K562 (cell line): Measurements from ENCODE around the gene PLEKHA6. TPM values are rescaled to one million over a fixed set of nuclear protein-coding genes. Genes with fewer than 3 reads are reported as not detected.

ENCODE experiments used
- BACH1 ChIP-seq: fragments of 200-800 bp; sonication (Bioruptor generic); IDR thresholded peaks from 2 replicates; pipeline ENCODE4 v1.6.1; 2016; ENCODE audit warnings: missing genetic modification characterization, missing compliant biosample characterization
- MAZ ChIP-seq, 2 experiments: fragments of 450-650 bp in 1 of 2; sonication (generic) in 1 of 2; formaldehyde crosslinking; IDR thresholded peaks in 1 of 2; conservative IDR thresholded peaks in 1 of 2; 2 replicates each; pipeline versions ENCODE4 v1.4.0 to v1.5.0; 2020; ENCODE audit warnings: mild to moderate bottlenecking in 1 of 2, missing genetic modification reagents in 1 of 2
- MECOM ChIP-seq: fragments of 250-450 bp; sonication (Bioruptor Pico); IDR thresholded peaks from 2 replicates; pipeline ENCODE4 v1.8.0; 2022; ENCODE audit warnings: inconsistent platforms
- NCOA4 ChIP-seq: fragments of 450-650 bp; IDR thresholded peaks from 2 replicates; pipeline ENCODE4 v1.6.1; 2018; ENCODE audit warnings: mild to moderate bottlenecking; ENCODE audit not compliant: partially characterized antibody
- POLR2AphosphoS5 ChIP-seq: IDR thresholded peaks from 2 replicates; pipeline ENCODE4 v1.6.1; 2011; ENCODE audit warnings: mild to moderate bottlenecking, low read depth, low read length, moderate library complexity; ENCODE audit not compliant: control insufficient read depth, insufficient read depth
- RUNX1 ChIP-seq: sonication (generic); IDR thresholded peaks from 2 replicates; pipeline ENCODE4 v1.6.1; 2016; ENCODE audit warnings: antibody characterized with exemption, low read depth
- SP2 ChIP-seq: IDR thresholded peaks from 2 replicates; pipeline ENCODE4 v1.6.1; 2011; ENCODE audit warnings: mild to moderate bottlenecking, low read depth, low read length, moderate library complexity; ENCODE audit not compliant: poor library complexity, severe bottlenecking; ENCODE audit errors: extremely low read depth
- ZNF217 ChIP-seq: sonication (generic); formaldehyde crosslinking; IDR thresholded peaks from 2 replicates; pipeline ENCODE4 v1.8.0; 2022; ENCODE audit warnings: mild to moderate bottlenecking, missing genetic modification reagents
- ZNF444 ChIP-seq: fragments of 250-450 bp; sonication (Bioruptor Pico); IDR thresholded peaks from 2 replicates; pipeline ENCODE4 v1.4.0; 2020; ENCODE audit warnings: mild to moderate bottlenecking, moderate library complexity
- ZNF76 ChIP-seq: fragments of 250-450 bp; sonication (Bioruptor Pico); IDR thresholded peaks from 2 replicates; pipeline ENCODE4 v1.4.0; 2020; ENCODE audit warnings: mild to moderate bottlenecking, moderate library complexity, borderline replicate concordance
- polyA plus RNA-seq, 8 experiments: library from polyadenylated mRNA; depleted of rRNA in 4 of 8; stranded (reverse) in 5 of 8; unstranded in 3 of 8; fragments of >200 nt; fragmentation: Nextera tagmentation in 2 of 8; fragmentation: Illumina TruSeq in 1 of 8; extraction: Ambion mirVana in 2 of 8; extraction: Trizol in 1 of 8; gene quantifications; 2 replicates each; pipeline versions ENCODE4 v1.2.1 to v1.2.3, GENCODE V29; 2011 to 2014; ENCODE audit warnings: inconsistent platforms in 1 of 8, missing spikeins in 1 of 8
- total RNA-seq, 7 experiments: library from RNA; depleted of rRNA in 6 of 7; stranded (reverse); fragments of >200 nt in 6 of 7; fragmentation: Illumina TruSeq in 2 of 7; extraction: Trizol in 2 of 7; gene quantifications; 2 replicates each; pipeline versions ENCODE4 v1.2.1 to v1.2.3, GENCODE V29; 2011 to 2021; ENCODE audit warnings: low replicate concordance in 1 of 7
- TF ChIP-seq, protein P1 (sequence below): fragments of 450-650 bp; formaldehyde crosslinking; IDR thresholded peaks from 2 replicates; pipeline ENCODE4 v1.4.0; 2020; ENCODE audit warnings: mild to moderate bottlenecking, moderate library complexity
- TF ChIP-seq, protein P2 (sequence below): sonication (generic); IDR thresholded peaks from 2 replicates; pipeline ENCODE4 v1.6.1; 2016
- TF ChIP-seq, protein P3 (sequence below): fragments of 450-650 bp; conservative IDR thresholded peaks from 2 replicates; pipeline ENCODE4 v1.6.1; 2016; ENCODE audit warnings: missing genetic modification characterization, low read depth, mild to moderate bottlenecking, missing compliant biosample characterization, moderate library complexity
- TF ChIP-seq, protein P4 (sequence below): fragments of 450-650 bp; IDR thresholded peaks from 2 replicates; pipeline ENCODE4 v1.6.1; 2018; ENCODE audit warnings: mild to moderate bottlenecking, low read depth; ENCODE audit not compliant: partially characterized antibody
- TF ChIP-seq, protein P5 (sequence below), 2 experiments: fragments of 200-800 bp in 1 of 2; sonication (Bioruptor generic) in 1 of 2; sonication (generic) in 1 of 2; formaldehyde crosslinking in 1 of 2; IDR thresholded peaks in 1 of 2; conservative IDR thresholded peaks in 1 of 2; 2 replicates each; pipeline versions ENCODE4 v1.5.0 to v1.6.1; 2016 to 2020; ENCODE audit warnings: missing compliant biosample characterization in 1 of 2, missing genetic modification characterization in 1 of 2, missing genetic modification reagents in 1 of 2
- TF ChIP-seq, protein P6 (sequence below): fragments of 450-650 bp; IDR thresholded peaks from 2 replicates; pipeline ENCODE4 v1.6.1; 2017; ENCODE audit warnings: antibody characterized with exemption, mild to moderate bottlenecking

Gene PLEKHA6
- total and polyA plus RNA-seq, 9 of the 15 experiments (the other 6 are each of a cell fraction or from before 2014, with no cell fraction given), result under 0.01 to 0.33 (median 0.01) TPM; not detected in 4

DNA sequence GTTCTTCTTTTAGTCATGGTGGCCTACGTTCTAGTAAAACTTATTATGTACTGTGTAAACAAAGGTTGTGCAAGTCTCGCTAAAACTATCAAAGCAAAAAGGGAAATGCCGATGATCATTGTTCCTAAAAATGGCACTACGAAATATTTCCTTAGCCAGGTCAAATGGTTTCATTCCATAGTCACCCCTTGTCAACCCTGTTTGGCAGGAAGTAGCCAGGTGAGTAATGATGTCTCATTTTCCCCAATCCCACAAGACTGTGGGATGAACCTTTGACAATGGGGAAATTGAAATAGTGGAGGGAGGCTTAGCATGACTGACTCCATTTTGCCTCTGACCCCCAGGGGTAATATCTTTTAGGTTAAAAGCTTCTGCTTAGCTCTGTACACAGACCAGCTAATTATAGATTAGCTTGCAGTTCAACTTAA lies 188.0 kb downstream of the PLEKHA6 start (continued):
- TF ChIP-seq MAZ (CRISPR knock-in tag; conservative IDR thresholded peaks at IDR 0.05 in 1 of 2, IDR thresholded peaks at IDR 0.05 in 1 of 2) (peak in 1 of 2 experiments; percentile 88; a peak in 2 of 4 replicates), ZNF444 (peak; percentile 91), RUNX1 (no peak), MECOM (CRISPR knock-in tag) (no peak), POLR2AphosphoS5 (no peak), ZNF217 (CRISPR knock-in tag) (no peak), BACH1 (tag) (peak; percentile 43; the same call in 1 of the 2 replicates), ZNF76 (CRISPR knock-in tag) (peak; percentile 92), SP2 (no peak), NCOA4 (no peak)
- TF ChIP-seq, protein P1, sequence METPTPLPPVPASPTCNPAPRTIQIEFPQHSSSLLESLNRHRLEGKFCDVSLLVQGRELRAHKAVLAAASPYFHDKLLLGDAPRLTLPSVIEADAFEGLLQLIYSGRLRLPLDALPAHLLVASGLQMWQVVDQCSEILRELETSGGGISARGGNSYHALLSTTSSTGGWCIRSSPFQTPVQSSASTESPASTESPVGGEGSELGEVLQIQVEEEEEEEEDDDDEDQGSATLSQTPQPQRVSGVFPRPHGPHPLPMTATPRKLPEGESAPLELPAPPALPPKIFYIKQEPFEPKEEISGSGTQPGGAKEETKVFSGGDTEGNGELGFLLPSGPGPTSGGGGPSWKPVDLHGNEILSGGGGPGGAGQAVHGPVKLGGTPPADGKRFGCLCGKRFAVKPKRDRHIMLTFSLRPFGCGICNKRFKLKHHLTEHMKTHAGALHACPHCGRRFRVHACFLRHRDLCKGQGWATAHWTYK, result peak; percentile 96
- TF ChIP-seq, protein P2, sequence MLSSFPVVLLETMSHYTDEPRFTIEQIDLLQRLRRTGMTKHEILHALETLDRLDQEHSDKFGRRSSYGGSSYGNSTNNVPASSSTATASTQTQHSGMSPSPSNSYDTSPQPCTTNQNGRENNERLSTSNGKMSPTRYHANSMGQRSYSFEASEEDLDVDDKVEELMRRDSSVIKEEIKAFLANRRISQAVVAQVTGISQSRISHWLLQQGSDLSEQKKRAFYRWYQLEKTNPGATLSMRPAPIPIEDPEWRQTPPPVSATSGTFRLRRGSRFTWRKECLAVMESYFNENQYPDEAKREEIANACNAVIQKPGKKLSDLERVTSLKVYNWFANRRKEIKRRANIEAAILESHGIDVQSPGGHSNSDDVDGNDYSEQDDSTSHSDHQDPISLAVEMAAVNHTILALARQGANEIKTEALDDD, result no peak
- TF ChIP-seq, protein P3, sequence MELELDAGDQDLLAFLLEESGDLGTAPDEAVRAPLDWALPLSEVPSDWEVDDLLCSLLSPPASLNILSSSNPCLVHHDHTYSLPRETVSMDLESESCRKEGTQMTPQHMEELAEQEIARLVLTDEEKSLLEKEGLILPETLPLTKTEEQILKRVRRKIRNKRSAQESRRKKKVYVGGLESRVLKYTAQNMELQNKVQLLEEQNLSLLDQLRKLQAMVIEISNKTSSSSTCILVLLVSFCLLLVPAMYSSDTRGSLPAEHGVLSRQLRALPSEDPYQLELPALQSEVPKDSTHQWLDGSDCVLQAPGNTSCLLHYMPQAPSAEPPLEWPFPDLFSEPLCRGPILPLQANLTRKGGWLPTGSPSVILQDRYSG (tag), result peak; percentile 87
- TF ChIP-seq, protein P4, sequence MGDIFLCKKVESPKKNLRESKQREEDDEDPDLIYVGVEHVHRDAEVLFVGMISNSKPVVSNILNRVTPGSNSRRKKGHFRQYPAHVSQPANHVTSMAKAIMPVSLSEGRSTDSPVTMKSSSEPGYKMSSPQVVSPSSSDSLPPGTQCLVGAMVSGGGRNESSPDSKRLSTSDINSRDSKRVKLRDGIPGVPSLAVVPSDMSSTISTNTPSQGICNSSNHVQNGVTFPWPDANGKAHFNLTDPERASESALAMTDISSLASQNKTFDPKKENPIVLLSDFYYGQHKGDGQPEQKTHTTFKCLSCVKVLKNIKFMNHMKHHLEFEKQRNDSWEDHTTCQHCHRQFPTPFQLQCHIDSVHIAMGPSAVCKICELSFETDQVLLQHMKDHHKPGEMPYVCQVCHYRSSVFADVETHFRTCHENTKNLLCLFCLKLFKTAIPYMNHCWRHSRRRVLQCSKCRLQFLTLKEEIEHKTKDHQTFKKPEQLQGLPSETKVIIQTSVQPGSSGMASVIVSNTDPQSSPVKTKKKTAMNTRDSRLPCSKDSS, result no peak
- TF ChIP-seq, protein P5, sequence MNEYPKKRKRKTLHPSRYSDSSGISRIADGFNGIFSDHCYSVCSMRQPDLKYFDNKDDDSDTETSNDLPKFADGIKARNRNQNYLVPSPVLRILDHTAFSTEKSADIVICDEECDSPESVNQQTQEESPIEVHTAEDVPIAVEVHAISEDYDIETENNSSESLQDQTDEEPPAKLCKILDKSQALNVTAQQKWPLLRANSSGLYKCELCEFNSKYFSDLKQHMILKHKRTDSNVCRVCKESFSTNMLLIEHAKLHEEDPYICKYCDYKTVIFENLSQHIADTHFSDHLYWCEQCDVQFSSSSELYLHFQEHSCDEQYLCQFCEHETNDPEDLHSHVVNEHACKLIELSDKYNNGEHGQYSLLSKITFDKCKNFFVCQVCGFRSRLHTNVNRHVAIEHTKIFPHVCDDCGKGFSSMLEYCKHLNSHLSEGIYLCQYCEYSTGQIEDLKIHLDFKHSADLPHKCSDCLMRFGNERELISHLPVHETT (CRISPR knock-in tag; conservative IDR thresholded peaks at IDR 0.05 in 1 of 2, IDR thresholded peaks at IDR 0.05 in 1 of 2), result peak in 1 of 2 experiments; percentile 98; a peak in 2 of 4 replicates
- TF ChIP-seq, protein P6, sequence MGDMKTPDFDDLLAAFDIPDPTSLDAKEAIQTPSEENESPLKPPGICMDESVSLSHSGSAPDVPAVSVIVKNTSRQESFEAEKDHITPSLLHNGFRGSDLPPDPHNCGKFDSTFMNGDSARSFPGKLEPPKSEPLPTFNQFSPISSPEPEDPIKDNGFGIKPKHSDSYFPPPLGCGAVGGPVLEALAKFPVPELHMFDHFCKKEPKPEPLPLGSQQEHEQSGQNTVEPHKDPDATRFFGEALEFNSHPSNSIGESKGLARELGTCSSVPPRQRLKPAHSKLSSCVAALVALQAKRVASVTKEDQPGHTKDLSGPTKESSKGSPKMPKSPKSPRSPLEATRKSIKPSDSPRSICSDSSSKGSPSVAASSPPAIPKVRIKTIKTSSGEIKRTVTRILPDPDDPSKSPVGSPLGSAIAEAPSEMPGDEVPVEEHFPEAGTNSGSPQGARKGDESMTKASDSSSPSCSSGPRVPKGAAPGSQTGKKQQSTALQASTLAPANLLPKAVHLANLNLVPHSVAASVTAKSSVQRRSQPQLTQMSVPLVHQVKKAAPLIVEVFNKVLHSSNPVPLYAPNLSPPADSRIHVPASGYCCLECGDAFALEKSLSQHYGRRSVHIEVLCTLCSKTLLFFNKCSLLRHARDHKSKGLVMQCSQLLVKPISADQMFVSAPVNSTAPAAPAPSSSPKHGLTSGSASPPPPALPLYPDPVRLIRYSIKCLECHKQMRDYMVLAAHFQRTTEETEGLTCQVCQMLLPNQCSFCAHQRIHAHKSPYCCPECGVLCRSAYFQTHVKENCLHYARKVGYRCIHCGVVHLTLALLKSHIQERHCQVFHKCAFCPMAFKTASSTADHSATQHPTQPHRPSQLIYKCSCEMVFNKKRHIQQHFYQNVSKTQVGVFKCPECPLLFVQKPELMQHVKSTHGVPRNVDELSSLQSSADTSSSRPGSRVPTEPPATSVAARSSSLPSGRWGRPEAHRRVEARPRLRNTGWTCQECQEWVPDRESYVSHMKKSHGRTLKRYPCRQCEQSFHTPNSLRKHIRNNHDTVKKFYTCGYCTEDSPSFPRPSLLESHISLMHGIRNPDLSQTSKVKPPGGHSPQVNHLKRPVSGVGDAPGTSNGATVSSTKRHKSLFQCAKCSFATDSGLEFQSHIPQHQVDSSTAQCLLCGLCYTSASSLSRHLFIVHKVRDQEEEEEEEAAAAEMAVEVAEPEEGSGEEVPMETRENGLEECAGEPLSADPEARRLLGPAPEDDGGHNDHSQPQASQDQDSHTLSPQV, result no peak; the same call in 1 of the 2 replicates
